Endodermal cell (in vitro differentiated cells): ENCODE measurements around the gene ZFYVE28. TPM values are rescaled to one million over a fixed set of nuclear protein-coding genes. Genes with fewer than 3 reads are reported as not detected.

ENCODE experiments used
- DNase-seq: peaks from one replicate; pipeline ENCODE4 v3.0.0-alpha.2; 2017
- H3K27ac ChIP-seq: 2 replicates; pipeline ENCODE4 v1.5.1; 2013; ENCODE audit warnings: mild to moderate bottlenecking, low read depth, low read length, moderate library complexity
- H3K27me3 ChIP-seq: 2 replicates; pipeline ENCODE4 v1.6.1; 2013; ENCODE audit warnings: mild to moderate bottlenecking, low read length, moderate library complexity; ENCODE audit not compliant: insufficient read depth, control insufficient read depth, poor library complexity, severe bottlenecking
- H3K36me3 ChIP-seq: 2 replicates; pipeline ENCODE4 v1.7.0; 2013; ENCODE audit warnings: mild to moderate bottlenecking, low read length, moderate library complexity; ENCODE audit not compliant: control insufficient read depth, insufficient read depth
- H3K4me1 ChIP-seq: one replicate; pipeline ENCODE4 v1.7.0; 2013; ENCODE audit warnings: low read length; ENCODE audit not compliant: control insufficient read depth, insufficient read depth
- H3K4me3 ChIP-seq: 2 replicates; pipeline ENCODE4 v1.5.1; 2013; ENCODE audit warnings: mild to moderate bottlenecking, low read length, moderate library complexity
- H3K9ac ChIP-seq: 2 replicates; pipeline ENCODE4 v1.6.1; 2013; ENCODE audit warnings: mild to moderate bottlenecking, low read length, moderate library complexity; ENCODE audit not compliant: poor library complexity, severe bottlenecking; ENCODE audit errors: extremely low read depth
- H3K9me3 ChIP-seq: 2 replicates; pipeline ENCODE4 v1.6.1; 2013; ENCODE audit warnings: mild to moderate bottlenecking, low read length, moderate library complexity; ENCODE audit not compliant: control insufficient read depth
- H3K27ac Mint-ChIP-seq: 2 replicates; pipeline ENCODE4 v1.8.0; 2020; ENCODE audit warnings: mixed read lengths
- H3K27me3 Mint-ChIP-seq: 2 replicates; pipeline ENCODE4 v1.8.0; 2021; ENCODE audit warnings: mild to moderate bottlenecking, mixed read lengths; ENCODE audit not compliant: insufficient read depth
- H3K36me3 Mint-ChIP-seq: 2 replicates; pipeline ENCODE4 v1.8.0; 2020; ENCODE audit warnings: low read depth, mixed read lengths
- H3K4me1 Mint-ChIP-seq: 2 replicates; pipeline ENCODE4 v1.8.0; 2020; ENCODE audit warnings: mixed read lengths
- H3K4me3 Mint-ChIP-seq: 2 replicates; pipeline ENCODE4 v1.8.0; 2020; ENCODE audit warnings: mild to moderate bottlenecking, moderate library complexity, mixed read lengths
- H3K9me3 Mint-ChIP-seq: 2 replicates; pipeline ENCODE4 v1.8.0; 2020; ENCODE audit warnings: mild to moderate bottlenecking, mixed read lengths
- WGBS, 2 experiments: methylation state at CpG; one replicate each; pipeline versions ENCODE4 v1.1.5 to v1.1.7; 2013; ENCODE audit warnings: missing lambda C conversion rate in 2 of 2, mixed read lengths in 1 of 2; ENCODE audit not compliant: insufficient coverage in 1 of 2, insufficient read length in 1 of 2; 5-methylcytosine and 5-hydroxymethylcytosine counted together
- total RNA-seq, 2 donors: library from RNA; stranded (reverse); fragmentation: NEBNext Ultra II Directional in 1 of 2; extraction: Animal tissue kit (Norgen Biotek cat#: 25700) in 1 of 2; gene quantifications; 2 replicates in 1 of 2; 3 replicates in 1 of 2; pipeline ENCODE4 v1.2.1, GENCODE V29; 2021
- TF ChIP-seq, protein P1 (sequence below): fragments of 200-600 bp; sonication (generic); conservative IDR thresholded peaks from 2 replicates; pipeline ENCODE4 v1.5.0; 2021; ENCODE audit warnings: antibody characterized with exemption, mild to moderate bottlenecking

Gene ZFYVE28
- total RNA-seq, 2 donors from 2014 or later: 0.73 to 1.6 TPM

DNA sequence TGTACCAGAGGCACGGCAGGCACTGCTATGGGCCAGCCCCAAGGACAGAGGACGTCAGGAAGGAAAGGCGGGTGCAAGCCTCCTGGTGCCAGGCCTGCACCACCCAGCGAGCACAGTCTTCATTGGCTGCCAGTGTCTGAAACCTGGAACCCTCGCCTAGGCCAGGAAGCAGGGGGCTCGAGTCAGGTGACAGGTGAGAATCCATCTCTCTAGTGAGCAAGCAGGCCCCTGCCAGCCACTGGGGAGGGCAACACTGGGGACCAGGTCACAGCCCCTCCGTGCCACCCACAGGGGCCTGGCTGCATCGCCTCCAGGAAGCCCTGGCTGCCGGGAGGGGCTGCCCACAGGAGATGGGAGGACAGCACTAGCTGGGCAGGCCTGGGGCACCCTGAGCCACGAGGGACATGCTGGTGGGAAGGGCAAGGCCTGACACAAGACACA lies 169.6 kb downstream of the ZFYVE28 start:
- H3K4me3 ChIP-seq: no peak overlapping the region
- peaks cover 14% of the 10 kb centered on the region for H3K9me3 ChIP-seq
- H3K9me3 Mint-ChIP-seq: peaks cover 14% of the 10 kb centered on the region
- no peaks in the 10 kb centered on the region for H3K27me3 Mint-ChIP-seq
- no peak overlapping the region for H3K9ac ChIP-seq
- H3K4me1 Mint-ChIP-seq: peaks cover 7% of the 10 kb centered on the region
- peaks cover 14% of the 10 kb centered on the region for H3K36me3 Mint-ChIP-seq
- H3K4me1 ChIP-seq: no peaks in the 10 kb centered on the region
- H3K36me3 ChIP-seq: peaks cover 22% of the 10 kb centered on the region
- WGBS, 2 experiments: 90 to 92% methylated on average over 6 to 10 of the region's 10 CpGs
- no peak overlapping the region for H3K27ac Mint-ChIP-seq
- H3K27me3 ChIP-seq: no peaks in the 10 kb centered on the region
- H3K27ac ChIP-seq: no peak overlapping the region
- H3K4me3 Mint-ChIP-seq: no peak overlapping the region
- TF ChIP-seq, protein P1, sequence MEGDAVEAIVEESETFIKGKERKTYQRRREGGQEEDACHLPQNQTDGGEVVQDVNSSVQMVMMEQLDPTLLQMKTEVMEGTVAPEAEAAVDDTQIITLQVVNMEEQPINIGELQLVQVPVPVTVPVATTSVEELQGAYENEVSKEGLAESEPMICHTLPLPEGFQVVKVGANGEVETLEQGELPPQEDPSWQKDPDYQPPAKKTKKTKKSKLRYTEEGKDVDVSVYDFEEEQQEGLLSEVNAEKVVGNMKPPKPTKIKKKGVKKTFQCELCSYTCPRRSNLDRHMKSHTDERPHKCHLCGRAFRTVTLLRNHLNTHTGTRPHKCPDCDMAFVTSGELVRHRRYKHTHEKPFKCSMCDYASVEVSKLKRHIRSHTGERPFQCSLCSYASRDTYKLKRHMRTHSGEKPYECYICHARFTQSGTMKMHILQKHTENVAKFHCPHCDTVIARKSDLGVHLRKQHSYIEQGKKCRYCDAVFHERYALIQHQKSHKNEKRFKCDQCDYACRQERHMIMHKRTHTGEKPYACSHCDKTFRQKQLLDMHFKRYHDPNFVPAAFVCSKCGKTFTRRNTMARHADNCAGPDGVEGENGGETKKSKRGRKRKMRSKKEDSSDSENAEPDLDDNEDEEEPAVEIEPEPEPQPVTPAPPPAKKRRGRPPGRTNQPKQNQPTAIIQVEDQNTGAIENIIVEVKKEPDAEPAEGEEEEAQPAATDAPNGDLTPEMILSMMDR: no peak
- DNase-seq: no peak

GRCh38 chr4:2248044-2248780 lies 170.2 kb downstream of the ZFYVE28 start:
- H3K27me3 ChIP-seq: no peaks in the 10 kb centered on the region
- no peak overlapping the region for H3K27ac ChIP-seq
- H3K9ac ChIP-seq: no peak overlapping the region
- Mint-ChIP-seq H3K9me3 (peaks cover 19% of the 10 kb centered on the region), H3K36me3 (peaks cover 13% of the 10 kb centered on the region), H3K4me3 (no peak overlapping the region), H3K27ac (no peak overlapping the region), H3K27me3 (no peaks in the 10 kb centered on the region), H3K4me1 (peaks cover 7% of the 10 kb centered on the region)
- peaks cover 18% of the 10 kb centered on the region for H3K9me3 ChIP-seq
- H3K4me3 ChIP-seq: no peak overlapping the region
- 91 to 97% methylated on average over 13 to 21 of the region's 21 CpGs for WGBS, 2 experiments
- H3K4me1 ChIP-seq: no peaks in the 10 kb centered on the region
- TF ChIP-seq, protein P1: no peak
- peaks cover 16% of the 10 kb centered on the region for H3K36me3 ChIP-seq
- no peak for DNase-seq

DNA sequence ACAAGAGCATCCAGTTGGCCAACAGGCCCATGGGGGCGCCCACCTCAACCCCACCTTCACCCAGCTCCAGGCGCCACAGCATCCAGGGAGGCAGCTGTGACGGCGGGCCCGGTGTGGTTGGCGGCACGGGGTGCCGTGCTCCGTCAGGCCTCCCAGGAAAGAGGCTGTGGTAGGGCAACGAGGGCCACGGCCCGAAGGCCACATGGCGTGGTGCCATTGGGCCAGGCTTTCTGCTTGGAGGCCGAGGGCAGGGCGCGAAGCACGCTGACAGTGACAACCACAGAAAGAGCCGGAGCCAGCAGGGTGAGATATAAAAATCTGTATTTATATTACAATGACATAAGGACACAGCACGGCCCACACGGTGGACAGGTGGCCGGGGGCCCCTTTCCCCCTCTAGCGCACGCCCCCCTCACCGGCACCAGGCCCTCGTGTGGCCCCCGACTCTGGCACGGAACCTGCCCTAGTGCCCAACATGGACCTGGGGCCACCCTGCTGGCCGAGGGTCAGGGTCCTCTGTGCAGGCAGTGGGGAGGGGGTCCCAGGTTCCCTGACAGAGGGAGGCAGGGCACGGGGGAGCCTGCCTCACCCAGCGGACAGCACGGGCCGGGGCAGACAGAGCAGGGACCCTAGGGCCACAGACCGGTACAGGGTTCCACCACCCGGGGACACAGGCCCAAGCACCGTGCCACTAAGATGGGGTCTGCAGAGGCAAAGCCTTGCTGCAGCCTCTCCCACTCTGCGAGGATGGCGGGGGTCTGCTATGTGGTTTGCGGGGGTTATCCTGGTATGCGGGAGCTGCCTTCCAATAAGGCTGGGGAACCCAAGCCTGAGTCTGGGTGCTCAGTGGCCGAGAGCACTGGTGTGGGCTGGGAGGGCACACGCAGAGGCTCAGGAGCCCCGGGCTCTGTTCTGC lies 171.1 kb downstream of the ZFYVE28 start:
- Histone ChIP-seq H3K9me3 (peaks cover 18% of the 10 kb centered on the region), H3K27me3 (no peaks in the 10 kb centered on the region), H3K27ac (no peak overlapping the region), H3K4me1 (no peaks in the 10 kb centered on the region), H3K36me3 (peaks cover 11% of the 10 kb centered on the region), H3K9ac (no peak overlapping the region), H3K4me3 (no peak overlapping the region)
- TF ChIP-seq, protein P1: no peak
- H3K27ac Mint-ChIP-seq: no peak overlapping the region
- H3K36me3 Mint-ChIP-seq: peaks cover 9% of the 10 kb centered on the region
- peaks cover 7% of the 10 kb centered on the region for H3K4me1 Mint-ChIP-seq
- WGBS, 2 experiments: 94 to 99% methylated on average over 18 to 42 of the region's 42 CpGs
- H3K27me3 Mint-ChIP-seq: no peaks in the 10 kb centered on the region
- peaks cover 19% of the 10 kb centered on the region for H3K9me3 Mint-ChIP-seq
- no peak overlapping the region for H3K4me3 Mint-ChIP-seq
- peak; percentile 41 for DNase-seq
